Parathyroid adenoma (tissue), 2 donors: ENCODE data around the gene CAST.

Experiments
- H2AFZ ChIP-seq: fragments of 300-600 bp; sonication (generic); one replicate; pipeline ENCODE4 v1.7.0; 2017; ENCODE audit warnings: antibody characterized with exemption, mild to moderate bottlenecking
- H3K27ac ChIP-seq: fragments of 300-600 bp; sonication (generic); one replicate; pipeline ENCODE4 v1.7.0; 2017
- H3K27me3 ChIP-seq: fragments of 300-600 bp; sonication (generic); one replicate; pipeline ENCODE4 v1.7.0; 2017; ENCODE audit warnings: low read length; ENCODE audit not compliant: control insufficient read depth, insufficient read depth
- H3K36me3 ChIP-seq: fragments of 300-600 bp; sonication (generic); one replicate; pipeline ENCODE4 v1.7.0; 2017; ENCODE audit warnings: low read length; ENCODE audit not compliant: control insufficient read depth, insufficient read depth
- H3K4me1 ChIP-seq: fragments of 300-600 bp; sonication (generic); one replicate; pipeline ENCODE4 v1.7.0; 2017; ENCODE audit warnings: control low read depth
- H3K4me2 ChIP-seq: fragments of 300-600 bp; sonication (generic); one replicate; pipeline ENCODE4 v1.7.0; 2017; ENCODE audit warnings: low read length
- H3K4me3 ChIP-seq: fragments of 300-600 bp; sonication (generic); one replicate; pipeline ENCODE4 v1.7.0; 2017; ENCODE audit warnings: low read depth, low read length
- H3K79me2 ChIP-seq: fragments of 300-600 bp; sonication (generic); one replicate; pipeline ENCODE4 v1.7.0; 2017; ENCODE audit warnings: control low read depth
- H3K9ac ChIP-seq: fragments of 300-600 bp; sonication (generic); one replicate; pipeline ENCODE4 v1.7.0; 2017; ENCODE audit warnings: mild to moderate bottlenecking
- H3K9me3 ChIP-seq: fragments of 300-600 bp; sonication (generic); one replicate; pipeline ENCODE4 v1.7.0; 2017; ENCODE audit warnings: low read length; ENCODE audit not compliant: control insufficient read depth
- CTCF ChIP-seq: fragments of 300-600 bp; sonication (generic); IDR thresholded peaks from one replicate; pipeline ENCODE4 v1.7.0; 2017; ENCODE audit warnings: antibody characterized with exemption, mild to moderate bottlenecking
- donor health status: primary hyperparathyroidism.

Gene CAST

GRCh38 chr5:96649681-96650540, 12.3 kb upstream of the CAST start:
- Histone ChIP-seq H3K9ac (no peak overlapping the region), H3K4me3 (no peak overlapping the region), H3K79me2 (no peaks in the 10 kb centered on the region), H3K4me1 (peaks cover 12% of the 10 kb centered on the region), H3K4me2 (no peak overlapping the region), H2AFZ (peak overlapping the region; percentile 27), H3K9me3 (no peaks in the 10 kb centered on the region), H3K27ac (peak overlapping the region; percentile 22), H3K36me3 (no peaks in the 10 kb centered on the region), H3K27me3 (no peaks in the 10 kb centered on the region)
- TF ChIP-seq CTCF: no peak

- no peak overlapping the region for H3K4me3 ChIP-seq
- H3K4me1 ChIP-seq: peaks cover 9% of the 10 kb centered on the region
- no peak for TF ChIP-seq CTCF
- peak overlapping the region; percentile 27 for H2AFZ ChIP-seq
- H3K9me3 ChIP-seq: no peaks in the 10 kb centered on the region
- no peaks in the 10 kb centered on the region for H3K79me2 ChIP-seq
- H3K36me3 ChIP-seq: no peaks in the 10 kb centered on the region
- no peak overlapping the region for H3K27ac ChIP-seq
- H3K4me2 ChIP-seq: no peak overlapping the region
- H3K27me3 ChIP-seq: no peaks in the 10 kb centered on the region
- no peak overlapping the region for H3K9ac ChIP-seq
These were observed 11.1 kb upstream of the CAST start for GRCh38 chr5:96651047-96651446.

- no peak overlapping the region for H2AFZ ChIP-seq
- H3K9ac ChIP-seq: no peak overlapping the region
- H3K27ac ChIP-seq: no peak overlapping the region
- no peaks in the 10 kb centered on the region for H3K36me3 ChIP-seq
- no peaks in the 10 kb centered on the region for H3K27me3 ChIP-seq
- peak; percentile 47 for TF ChIP-seq CTCF
- no peaks in the 10 kb centered on the region for H3K79me2 ChIP-seq
- H3K4me2 ChIP-seq: no peak overlapping the region
- H3K4me1 ChIP-seq: peaks cover 9% of the 10 kb centered on the region
- no peaks in the 10 kb centered on the region for H3K9me3 ChIP-seq
- no peak overlapping the region for H3K4me3 ChIP-seq
These were observed 10.0 kb upstream of the CAST start for GRCh38 chr5:96651948-96652753.

GRCh38 chr5:96652769-96653454, 9.3 kb upstream of the CAST start:
- Histone ChIP-seq H3K4me3 (no peak overlapping the region), H3K36me3 (no peaks in the 10 kb centered on the region), H3K4me2 (no peak overlapping the region), H3K4me1 (peaks cover 9% of the 10 kb centered on the region), H3K79me2 (no peaks in the 10 kb centered on the region), H2AFZ (no peak overlapping the region), H3K27ac (no peak overlapping the region), H3K9ac (no peak overlapping the region), H3K9me3 (no peaks in the 10 kb centered on the region), H3K27me3 (no peaks in the 10 kb centered on the region)
- TF ChIP-seq CTCF: no peak
